Iris pigment epithelial cell (primary cell): Measurements from ENCODE around the gene HMX1.

Source experiments
- DNase-seq: peaks from one replicate; pipeline ENCODE4 v3.0.0-alpha.2; 2011; ENCODE audit warnings: low read depth

The HMX1 gene

DNA sequence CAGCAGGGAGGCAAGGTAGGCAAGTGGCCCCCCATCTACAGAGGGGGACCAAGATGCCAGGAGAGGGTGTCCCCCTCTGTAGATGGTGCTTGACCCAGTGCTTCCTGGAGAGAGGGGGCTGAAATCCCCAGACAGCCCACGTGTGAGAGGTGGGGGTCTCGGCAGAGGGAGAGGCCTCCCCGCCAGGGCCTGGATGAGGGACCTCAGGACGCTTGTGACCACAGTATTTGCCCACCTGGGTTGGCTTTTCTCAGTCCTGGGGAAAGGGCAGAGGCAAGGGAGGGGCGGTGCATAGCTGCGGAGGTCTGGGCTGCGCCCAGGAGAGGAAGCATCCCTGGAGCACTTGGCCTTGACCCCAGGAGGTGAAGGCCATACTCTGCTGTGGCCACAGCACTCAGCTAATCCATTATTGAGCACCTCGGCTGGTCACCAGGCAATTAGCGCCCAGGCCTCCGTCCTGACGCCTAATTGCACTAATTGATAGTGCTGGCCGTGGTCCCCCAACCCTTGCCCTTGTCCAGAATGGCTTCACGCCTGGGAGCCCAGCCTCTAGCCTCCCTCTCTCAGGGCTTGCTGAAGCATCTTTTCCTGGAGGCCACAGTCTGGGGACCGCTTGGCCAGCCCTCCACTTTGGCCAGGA lies 30.7 kb downstream of the HMX1 start:
- DNase-seq = no peak

DNA sequence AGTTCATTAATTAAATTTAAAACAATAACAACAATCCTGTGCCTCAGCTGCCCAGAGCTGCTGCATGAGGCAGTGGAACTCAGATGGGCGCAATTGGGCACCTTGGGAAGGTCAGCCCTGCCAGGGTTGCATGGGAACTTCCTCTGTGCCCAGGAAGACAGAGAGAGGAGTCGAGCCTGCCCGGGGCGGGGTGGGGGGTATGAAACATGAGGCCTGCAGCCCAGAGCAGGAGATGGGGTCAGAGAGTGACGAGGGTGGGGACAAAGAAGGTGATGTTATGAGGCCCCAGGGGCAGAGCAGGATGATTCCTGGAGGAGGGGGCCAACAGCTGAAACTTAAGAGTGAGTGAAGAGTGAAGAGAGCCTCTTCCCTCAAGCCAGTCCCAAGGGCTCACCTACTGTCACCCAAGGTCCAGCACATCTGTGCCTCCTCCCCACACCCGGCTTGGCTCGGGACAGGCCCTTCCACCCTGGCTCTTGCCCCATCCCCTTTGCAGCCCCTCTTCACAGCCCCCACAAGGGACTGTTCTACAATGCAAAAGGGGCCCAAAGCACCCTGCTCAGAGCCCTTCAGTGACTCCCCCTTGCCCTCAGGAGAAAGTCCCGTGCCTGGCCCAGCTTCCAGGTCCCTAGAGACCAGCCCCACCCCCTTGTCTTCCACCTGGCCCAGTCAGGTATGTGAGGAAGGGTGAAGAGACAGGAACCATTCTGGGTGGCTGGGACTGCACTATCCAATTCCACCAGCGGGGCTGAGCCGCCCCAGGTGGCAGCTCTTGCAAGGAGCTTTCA lies 31.4 kb downstream of the HMX1 start:
- no peak for DNase-seq

DNA sequence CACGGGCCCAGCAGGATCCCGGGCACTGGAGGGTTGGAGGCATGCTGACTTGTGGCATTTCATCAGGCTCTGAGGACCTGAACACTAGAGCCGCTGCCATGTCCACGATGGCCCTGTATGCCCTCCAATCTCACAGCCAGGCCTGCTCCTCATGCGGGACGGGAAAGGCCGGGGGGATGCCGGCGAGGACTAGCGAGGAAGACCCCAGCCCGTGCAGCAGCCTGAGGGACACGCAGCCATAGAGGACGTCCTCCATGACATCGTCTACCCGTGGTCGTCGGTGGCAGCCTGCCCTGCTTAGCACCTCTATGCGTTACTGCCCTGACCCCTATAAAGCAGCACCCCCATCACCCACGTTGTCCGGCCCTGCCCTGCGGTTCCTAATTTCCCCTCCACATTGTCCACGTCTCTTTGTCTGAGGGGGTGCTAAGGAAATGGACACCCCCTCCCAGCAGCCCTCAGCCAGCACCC lies 32.6 kb downstream of the HMX1 start:
- no peak for DNase-seq

DNA sequence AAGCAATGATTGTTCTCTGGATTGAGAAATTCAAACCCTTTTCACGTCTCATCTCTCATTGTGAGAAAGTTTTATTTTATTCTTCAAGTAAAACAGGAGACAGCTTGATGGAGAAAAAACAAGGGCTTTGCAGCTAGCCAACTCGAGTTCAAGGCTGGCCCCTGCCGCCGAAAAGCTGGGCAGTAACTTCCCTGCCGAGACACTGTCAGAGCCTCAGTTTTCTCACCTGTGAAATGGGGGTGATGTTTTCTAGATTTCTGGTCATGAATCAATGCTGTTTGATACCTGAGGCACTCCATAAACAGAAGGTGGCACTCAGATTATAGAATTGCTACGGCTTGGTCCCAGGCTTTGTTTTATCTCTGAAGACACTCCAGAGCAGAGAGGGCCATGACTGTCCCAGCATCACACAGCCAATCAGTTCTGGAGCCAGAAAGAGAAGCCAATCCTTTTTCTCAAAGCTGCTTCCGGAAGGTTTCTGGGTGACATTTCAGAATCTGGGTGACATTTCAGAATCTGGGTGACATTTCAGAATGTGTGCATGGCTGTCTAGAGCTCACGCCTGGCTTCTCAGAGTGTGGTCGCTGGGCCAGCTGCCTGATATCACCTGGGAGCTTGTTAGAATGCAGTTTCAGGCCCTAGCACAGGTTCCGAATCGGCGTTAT lies 33.2 kb downstream of the HMX1 start:
- DNase-seq = no peak

DNA sequence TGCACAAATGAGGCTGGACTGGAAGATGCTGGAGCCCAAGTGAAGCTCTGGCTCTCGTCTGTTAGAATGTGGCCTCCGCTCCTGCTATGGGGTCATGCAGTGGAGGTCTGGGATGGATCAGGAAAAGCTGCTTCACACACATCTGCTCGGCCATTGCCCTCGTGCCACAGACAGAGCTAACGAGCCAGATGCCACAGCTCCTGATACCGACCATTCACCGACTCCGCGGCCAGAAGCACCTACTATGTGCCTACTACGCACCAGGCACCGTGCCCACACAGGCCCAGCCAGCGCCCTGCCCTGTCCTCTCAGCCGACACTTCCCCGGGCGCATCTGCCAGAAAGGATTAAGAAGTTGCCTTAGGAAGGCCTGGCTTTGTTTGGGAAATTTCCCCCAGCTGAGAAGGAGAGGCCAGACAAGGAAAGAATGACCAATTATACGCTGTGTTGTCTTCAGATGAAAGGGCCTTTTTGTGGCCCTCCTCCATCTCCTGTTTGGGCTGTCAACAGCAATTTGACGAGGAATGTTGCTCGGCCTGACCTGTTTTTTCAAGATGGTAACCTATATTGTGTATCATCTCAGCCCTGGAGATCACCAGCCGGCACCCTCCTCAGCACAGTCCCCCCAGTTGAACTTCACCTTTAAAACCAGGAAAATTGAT lies 34.3 kb downstream of the HMX1 start:
- DNase-seq = no peak

DNA sequence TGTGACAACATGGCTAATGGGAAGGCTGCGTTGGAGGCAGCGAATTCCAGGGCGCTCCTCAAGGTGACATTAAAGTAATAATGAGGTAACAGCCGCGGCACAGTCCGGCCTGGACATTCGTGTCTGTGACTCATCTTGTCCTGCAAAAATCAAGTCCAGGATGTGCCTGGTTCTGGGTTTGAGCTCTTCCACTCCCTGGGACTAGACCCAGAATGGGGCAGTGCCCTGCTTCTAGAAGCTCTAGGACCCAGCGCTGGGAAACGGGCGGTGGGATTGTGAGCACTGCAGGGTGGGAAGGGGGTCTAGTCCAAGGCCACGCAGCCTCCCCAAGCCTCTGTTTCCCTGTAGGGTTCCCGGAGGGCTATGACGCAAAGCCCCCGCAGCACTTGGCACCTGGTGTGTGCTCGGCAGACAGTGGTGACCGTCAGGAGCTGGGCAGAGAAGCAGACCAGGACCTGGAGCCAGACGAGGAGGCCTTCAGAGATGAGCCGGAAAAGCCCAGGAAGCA lies 34.9 kb downstream of the HMX1 start:
- no peak for DNase-seq

DNA sequence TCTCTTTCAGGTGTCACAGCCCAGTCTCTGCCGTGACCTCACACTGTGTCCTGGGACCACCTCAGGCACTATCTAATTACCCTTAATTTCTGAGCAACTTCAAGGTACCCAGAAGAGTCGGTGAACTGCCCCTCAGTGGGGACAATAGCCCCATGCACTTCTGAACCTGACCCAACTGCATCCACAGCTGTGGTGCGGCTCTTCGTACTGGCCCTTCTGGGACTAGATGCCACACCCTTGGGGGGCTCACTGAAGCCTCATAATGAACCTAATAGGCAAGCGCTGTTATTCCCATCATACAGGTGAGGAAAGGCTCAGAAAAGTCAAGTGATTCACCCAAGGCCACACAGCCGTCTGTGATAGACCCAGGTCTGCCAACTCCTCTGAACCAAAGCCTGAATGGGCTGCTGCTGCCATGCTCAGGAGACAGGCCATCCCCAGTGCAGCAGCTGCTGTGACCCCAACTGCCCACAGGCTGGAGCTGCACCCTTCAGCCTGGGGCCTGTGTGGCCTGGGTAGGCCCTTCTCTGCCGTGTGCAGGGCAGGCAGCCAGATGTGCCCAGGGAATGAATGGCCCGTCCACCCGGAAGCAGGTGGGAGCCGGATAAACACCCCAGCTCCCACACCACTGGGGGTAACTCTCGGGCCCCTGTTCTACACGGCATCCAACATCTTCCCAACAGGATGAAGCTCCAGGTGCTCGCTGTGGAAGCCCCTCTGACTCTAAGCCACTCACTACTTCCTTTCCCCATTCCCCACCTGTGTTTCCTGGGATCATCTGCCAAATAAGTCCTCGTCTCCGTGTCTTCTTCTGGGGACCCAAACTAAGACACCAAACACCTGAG lies 35.9 kb downstream of the HMX1 start:
- DNase-seq = no peak

DNA sequence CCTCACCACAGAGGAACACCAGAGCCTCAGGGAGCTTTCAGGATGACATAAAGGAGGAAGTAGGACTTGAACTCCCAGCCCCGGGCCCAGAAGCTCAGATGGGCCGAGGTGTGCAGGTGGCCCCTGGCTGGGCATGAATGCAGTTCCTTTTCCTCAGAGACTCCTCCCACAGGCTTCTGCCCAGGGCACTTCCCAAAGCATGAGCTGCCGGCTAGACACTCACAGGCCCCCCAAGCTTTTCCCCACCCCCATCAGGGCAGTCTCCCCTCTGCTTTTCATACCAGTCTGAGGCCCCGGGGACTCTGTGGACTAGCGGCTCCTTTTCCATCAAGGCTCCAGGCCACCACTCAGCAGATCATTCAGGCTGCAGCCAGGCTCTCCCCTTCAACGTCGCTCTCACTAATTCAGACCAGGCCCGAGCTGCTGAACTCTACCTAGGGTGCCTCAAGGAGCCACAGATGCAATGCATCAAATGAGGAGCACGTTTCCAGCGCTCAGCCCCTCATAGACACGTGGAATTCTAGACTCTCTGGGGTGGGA lies 36.9 kb downstream of the HMX1 start:
- DNase-seq = no peak

DNA sequence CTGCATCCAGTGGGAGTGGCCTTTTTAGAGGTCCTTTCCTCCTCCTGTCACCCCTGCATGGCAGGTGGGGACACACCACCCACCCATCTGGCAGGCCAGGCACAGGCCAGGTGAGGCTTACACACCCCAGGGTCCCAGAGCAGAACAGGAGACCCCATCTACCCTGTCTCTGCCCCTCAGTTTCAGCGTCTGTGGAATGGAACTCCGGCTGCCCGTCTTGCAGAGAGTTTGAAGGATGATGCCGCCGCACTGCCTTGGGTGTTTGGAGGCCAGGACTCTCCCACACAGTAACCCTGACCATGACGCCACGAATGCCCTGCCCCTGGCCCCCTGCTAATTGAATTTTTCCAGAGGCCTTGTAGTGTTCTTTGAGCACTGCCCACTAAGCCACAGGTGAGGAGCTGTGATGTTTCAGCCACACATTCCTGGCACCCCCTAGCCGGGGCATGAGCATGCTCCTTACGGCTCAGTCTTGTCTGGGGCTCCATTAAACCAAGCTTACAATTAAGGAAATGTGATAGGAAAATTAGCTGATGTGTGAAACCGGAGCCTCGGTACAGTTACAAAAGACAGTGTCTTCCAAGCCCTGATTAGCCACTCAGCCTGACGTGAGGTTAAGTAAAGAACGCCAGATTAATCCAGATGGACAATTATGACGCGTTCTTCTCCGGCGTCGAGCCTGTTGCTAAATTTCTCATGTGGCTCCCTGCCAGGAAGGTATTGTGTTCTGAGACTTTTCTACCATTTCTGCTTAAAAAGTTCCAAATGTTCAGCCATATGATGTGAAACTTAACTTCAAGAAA lies 39.3 kb downstream of the HMX1 start:
- DNase-seq = peak; percentile 6

DNA sequence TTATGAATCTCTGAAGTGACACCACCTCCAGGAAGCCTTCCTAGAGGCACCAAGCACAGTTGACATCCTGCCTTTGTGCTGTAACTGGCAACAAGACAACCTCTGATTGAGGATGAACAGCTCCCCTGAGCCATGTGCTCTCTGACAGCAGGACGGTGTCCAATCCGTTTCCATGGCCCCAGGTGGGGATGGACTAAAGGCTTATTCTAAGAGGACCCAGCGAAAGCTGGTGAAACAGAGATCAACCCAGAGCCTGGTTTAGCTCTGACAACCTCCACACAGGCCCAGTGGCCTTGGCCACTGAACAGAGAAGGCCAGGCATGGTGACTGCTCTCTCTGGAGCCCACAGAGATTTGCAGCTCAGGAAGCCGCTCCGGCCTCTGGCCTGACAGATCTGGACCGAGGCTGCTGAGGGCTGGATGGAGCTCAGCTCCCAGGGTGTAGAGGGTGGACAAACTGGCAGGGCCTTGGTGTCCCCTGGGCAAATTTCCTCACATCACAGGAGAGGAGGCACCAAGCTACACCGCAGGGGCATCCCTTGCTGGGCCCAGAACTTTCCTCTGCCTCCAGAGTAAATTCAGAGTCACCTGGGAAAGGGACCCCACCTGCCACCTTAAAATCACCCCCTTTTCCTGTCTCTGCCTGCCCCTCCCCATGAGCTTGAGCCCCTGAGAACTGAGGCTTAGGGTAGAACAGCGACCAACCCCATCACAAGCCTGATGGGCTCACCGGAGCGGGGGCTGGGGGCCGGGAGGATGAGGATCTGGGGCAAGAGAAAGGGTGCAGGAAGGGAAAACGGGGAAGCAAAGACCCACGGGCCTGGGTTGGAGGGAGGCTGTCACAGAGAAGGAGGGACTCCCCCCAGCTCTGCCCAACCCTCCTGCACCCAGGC lies 40.2 kb downstream of the HMX1 start:
- no peak for DNase-seq

DNA sequence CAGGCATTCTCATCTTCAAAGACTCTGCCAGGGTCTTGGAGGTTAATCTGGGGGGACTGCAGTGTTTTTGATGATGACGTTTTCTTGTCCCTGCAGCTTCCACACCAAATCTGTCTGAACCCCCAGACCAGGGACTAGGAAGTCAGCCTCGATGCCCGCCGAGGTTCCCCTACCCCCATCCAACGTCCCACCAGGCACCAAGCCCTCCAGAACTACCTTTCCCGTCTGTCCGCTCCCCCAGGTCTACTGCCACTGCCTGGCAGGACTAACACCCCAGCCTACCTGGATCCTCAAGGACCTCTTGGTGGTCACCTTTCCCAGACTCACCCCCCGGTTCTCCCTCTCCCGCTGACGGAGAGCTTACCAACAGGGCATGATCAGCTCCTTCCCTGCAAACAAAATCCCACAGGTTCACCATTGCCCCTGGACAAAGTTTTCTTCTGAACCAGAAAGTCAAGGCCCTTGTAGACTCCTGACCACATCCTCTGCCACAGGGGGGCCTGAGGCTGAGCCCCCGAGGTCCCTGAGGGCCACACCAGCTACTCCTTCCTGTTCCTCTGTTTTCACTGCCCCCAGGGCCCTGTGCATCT lies 40.9 kb downstream of the HMX1 start:
- DNase-seq = no peak

DNA sequence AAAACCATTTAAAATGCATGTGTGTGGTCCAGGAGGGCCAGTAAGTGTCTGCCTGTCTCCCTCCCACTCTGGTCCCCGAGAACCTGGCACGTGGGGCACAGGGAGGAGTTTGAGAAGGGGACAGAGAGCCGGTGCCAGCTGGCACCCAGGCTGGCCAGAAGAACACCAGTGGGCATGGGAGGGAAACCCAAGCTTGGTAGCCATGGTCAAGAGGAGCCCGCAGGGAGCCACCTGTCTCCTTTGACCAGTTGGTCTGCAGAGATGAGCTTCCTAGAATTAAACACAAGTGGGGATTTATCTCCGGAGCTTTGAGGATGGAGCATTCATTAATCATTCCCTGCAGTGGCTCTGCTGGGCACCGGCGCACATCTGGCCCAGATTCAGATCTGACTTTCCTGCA lies 41.6 kb downstream of the HMX1 start:
- DNase-seq = no peak

DNA sequence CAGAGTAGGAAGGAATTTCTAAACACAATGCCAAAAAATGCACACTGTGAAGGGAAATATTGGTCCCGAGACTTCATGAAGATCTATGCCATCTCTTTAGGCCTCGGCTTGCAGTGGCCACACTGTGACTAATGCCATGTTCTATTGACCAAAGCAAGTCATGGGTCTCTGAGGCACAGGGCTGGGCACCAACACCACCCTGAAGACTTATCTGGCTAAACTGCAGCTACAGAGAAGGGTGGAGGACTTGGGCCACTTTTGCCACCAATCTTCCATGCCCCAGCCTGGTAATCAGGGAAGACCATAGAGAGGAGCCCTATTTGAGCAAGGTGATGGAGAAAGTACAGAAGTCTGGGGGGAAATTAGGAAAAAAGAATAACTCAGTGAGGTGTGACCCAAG lies 42.1 kb downstream of the HMX1 start:
- no peak for DNase-seq

DNA sequence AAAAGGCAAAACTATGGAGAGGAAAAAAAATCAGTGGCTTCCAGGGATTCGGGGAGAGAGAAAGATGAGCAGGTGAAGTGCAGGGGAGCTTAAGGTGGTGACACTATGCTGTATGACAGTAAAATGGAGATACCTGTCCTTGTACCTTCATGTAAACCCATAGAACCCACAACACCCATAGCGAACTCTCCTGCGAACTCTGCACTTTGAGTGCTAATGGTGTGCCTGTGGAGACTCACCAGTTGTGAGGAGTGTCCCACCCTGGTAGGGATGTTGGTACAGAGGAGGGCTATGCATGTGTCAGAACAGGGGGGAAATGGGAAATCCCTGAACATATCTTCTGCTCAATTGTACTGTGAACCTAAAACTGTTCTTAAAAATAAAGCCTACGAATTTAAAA lies 42.8 kb downstream of the HMX1 start:
- DNase-seq = no peak

DNA sequence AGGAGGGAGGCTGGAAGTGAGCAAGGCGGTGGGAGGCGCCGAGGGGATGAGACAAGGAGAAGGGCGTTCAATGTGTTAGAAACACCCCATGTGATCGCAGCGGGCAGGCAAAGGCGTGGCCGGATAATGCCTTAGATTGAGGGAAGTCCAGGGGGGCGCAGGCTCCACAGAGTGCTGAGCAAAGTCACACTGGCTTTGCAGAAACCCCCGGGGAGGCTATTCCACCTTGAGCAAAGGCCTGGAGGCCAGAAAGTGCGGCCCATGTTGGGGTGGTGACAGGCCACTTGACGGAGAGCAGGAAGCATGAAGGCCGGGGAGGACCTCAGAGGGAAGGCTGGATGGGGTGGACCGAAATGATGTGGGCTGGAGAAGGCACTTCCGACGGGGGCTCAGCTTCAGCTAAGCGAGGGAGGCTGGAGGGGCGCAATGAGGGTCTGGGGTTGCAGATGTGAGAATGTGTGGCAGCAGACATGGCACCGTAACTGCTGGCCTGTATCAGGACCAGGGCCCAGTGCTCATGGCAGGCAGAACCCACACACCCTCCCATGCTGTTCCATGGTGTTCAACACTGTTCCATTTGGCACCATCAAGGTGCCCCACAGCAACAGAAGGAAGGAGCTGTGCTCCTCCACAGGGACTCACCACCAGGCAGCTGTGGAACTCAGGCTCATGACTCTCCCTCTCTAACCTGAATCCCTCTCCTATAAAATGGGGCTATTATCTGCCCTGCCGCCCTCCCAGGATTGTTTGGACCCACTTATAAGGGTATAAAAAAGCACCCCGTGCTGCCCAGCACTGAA lies 50.3 kb downstream of the HMX1 start:
- DNase-seq = no peak

DNA sequence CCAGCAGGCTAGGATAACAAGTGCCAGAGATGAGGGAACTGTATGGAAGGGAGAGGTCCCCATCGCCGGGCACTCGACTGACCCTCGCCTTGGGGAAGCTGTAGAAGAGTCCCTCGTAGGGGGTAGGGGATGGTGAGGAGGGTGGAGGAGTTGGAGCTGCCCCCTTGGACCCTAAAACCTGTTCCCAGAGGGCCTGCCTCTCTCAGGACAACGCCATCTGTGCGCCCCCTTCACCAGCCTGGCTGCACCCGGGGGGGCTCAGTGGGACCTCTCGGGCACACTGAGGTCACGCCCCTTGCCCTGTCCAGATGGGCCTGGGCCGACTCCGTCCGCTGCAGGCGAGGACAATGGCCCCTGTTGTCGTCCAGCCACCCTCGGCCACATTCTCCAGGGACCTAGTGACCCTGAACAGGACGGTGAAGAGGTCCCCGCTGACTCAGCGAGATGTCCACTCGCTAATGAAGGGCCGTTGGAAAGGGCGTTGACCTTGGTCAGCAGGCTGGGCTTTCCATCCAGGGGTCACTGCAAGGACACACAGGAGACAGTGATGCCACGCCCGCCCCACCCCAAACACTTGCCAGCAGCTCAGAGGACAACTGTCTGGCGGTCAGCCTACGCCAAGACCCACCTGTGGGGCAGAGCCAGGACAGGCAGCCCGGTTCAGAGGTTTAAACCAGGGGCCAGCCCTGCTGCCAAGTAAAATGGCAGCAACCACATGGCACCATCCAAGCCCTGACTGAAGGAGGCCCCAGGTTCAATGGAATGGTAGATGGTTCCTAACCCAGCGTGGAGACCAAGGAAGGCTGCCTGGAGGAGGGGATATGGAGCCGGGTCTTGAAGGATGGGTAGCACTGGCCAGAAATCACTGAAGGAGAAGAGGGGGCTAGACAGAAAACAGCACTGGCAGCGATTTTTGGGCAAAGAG lies 51.2 kb downstream of the HMX1 start:
- no peak for DNase-seq
